ENCODE results near the gene RAD51B.

Gene RAD51B

GRCh38 chr14:68225321-68225720 is 405.7 kb downstream of the RAD51B start:
- no peak overlapping the region for H3K4me3 ChIP-seq (ENCODE audit: low read length)
- DNase-seq (ENCODE audit: low read depth) = no peak
- TF ChIP-seq CTCF (conservative IDR thresholded peaks at IDR 0.05; ENCODE audit: low read depth, low read length) = no peak

DNA sequence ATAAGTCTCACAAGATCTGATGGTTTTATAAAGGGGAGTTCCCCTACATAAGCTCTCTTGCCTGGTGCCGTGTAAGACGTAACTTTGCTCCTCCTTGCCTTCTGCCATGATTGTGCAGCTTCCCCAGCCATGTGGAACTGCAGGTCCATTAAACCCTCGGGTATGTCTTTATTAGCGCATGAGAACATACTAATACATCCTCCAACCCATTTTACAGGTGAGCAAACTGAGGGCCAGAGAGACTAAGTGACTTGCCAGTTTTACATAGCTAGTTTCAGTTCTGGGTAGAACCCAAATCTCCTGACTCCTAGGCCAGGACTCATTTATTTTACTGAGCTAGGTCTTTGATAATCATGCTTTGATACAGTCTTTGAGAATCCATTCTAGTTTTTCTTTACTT is 406.9 kb downstream of the RAD51B start:
- no peak for DNase-seq (ENCODE audit: low read depth)
- no peak overlapping the region for H3K4me3 ChIP-seq (ENCODE audit: low read length)
- TF ChIP-seq CTCF (conservative IDR thresholded peaks at IDR 0.05; ENCODE audit: low read depth, low read length) = no peak

DNA sequence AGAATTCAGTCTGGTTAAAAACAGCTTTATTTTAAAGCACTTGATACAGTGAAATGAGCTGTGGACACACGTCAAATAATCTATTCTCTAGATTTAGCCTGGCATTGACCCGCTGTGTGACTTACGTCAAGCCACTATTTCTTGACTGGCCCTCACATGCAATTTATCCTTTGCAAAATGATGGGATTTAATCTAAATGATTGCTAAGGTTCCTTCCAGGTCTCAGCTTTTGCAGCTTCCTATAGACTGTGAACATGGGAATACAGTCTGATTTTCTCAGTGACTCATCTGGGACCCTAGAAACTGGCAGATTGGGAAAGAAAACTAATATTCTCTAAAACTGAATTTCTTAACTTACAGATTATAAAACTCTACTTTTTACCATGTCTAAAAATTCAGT is 409.1 kb downstream of the RAD51B start:
- no peak overlapping the region for H3K4me3 ChIP-seq (ENCODE audit: low read length)
- DNase-seq (ENCODE audit: low read depth) = no peak
- TF ChIP-seq CTCF (conservative IDR thresholded peaks at IDR 0.05; ENCODE audit: low read depth, low read length) = no peak

DNA sequence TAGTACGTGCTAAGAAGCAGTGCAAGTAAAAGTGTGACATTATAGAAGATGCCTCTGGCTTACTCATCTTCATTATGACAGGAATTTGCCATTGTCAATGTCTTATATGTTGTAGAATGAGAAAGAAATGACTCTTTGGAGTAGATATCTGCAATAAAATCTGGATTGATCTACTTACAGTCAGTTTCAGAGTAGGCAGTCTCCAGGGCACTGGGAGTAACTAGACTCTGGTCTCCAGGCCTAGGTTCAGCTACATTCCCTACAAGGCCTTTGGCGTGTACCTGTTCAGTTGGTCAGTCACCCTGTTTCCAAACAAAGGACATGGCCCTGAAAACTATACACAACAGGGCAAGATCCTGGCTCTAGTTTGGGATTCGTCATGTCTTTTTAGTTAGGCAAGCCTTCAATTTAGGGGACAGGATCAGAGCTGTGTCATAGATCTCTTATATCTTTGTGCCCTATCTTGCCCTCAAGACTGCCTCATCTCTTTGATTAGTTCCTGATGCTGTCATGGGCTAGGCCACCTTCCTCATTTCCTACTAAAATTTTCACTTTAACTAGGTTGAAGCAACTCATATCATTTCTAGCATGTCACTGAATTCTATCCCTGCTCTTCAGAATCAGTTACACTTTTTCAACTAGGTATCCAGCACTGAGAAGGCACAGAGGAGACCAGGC is 410.0 kb downstream of the RAD51B start:
- no peak for DNase-seq (ENCODE audit: low read depth)
- no peak overlapping the region for H3K4me3 ChIP-seq (ENCODE audit: low read length)
- TF ChIP-seq CTCF (conservative IDR thresholded peaks at IDR 0.05; ENCODE audit: low read depth, low read length) = no peak

DNA sequence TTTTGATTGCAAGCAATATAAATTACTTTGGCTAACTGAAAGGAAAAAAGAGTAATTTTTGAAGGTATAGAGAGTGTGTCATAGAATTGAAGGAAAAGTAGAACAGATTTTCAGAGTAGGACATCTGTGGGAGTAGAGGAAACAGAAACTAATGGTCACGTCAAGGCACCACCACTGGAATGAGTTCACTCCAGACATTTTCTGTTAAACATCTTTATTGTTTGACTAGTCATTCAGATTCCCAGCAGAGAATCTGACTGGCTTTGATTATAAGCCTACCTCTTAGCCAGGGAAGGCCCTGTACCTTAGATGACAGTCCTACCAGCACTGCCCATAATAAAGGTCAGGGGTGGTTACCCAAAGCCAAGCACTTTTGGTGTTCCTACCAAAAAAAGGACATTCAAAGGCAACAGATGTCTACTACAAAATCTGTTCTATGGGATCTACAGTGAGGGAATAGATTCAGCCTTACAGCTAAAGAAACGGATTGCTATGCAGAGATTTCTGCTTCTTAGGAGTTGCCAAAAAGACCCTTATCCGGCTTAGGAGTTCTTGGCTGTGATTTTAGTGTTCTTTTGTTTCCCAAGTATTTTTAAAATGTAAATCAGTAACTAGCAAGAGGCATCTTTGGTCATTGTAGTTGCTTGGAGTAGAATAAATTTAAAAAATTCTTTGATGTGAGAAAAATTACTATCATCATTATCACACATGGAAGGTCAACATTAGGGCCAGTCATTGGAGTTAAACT is 410.8 kb downstream of the RAD51B start:
- no peak for TF ChIP-seq CTCF (conservative IDR thresholded peaks at IDR 0.05; ENCODE audit: low read depth, low read length)
- DNase-seq (ENCODE audit: low read depth) = no peak
- no peak overlapping the region for H3K4me3 ChIP-seq (ENCODE audit: low read length)

DNA sequence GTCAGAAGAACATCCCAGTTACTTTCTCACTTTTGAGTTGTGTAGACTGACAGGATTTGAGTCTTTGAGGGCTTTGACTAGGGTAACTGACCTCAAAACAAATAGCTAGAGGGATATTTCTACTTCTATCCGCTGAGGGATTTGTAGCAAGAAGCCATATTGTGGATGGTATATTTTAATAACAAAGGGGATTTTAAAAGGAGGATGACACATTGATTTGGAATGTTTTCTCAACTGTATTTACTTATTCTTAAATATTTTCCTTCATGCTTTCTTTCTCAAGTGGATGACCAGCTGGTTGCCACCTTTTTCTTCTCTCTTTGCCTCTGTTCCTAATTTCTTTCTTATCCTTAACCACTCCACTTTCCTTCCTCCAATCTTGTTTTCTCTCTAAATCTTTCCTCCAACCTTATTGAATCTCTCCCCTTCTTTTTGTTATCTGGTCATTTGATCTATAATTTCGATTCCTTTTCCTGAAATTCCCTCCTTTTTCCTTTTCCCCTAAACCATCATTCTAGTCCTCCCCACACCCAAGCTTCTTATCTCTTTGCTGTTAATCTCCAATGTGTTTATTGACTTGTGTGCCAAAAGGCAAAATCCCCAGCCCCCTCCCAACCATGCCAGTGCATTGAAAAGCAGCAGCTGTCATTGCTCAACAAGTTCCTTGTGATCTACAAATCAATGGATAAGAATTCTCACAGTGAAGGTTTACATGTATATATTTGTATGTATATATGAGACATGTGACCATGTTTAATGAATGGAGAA is 411.6 kb downstream of the RAD51B start:
- DNase-seq (ENCODE audit: low read depth) = no peak
- no peak for TF ChIP-seq CTCF (conservative IDR thresholded peaks at IDR 0.05; ENCODE audit: low read depth, low read length)
- H3K4me3 ChIP-seq (ENCODE audit: low read length) = no peak overlapping the region
